Panc1 (cell line): ENCODE measurements around the gene KLHL12.

Experiments
- POLR2AphosphoS5 ChIP-seq: IDR thresholded peaks from 2 replicates; pipeline ENCODE4 v1.6.1; 2012; ENCODE audit warnings: mild to moderate bottlenecking, low read depth, low read length, moderate library complexity
- TF ChIP-seq, protein P1 (sequence below): fragments of 450-650 bp; IDR thresholded peaks from 2 replicates; pipeline ENCODE4 v1.5.1; 2017; ENCODE audit warnings: mild to moderate bottlenecking
- TF ChIP-seq, protein P2 (sequence below), 2 experiments: IDR thresholded peaks; 2 replicates each; pipeline ENCODE4 v1.6.1; 2011 to 2012; ENCODE audit warnings: low read depth in 2 of 2, control low read depth in 1 of 2, low read length in 1 of 2, mild to moderate bottlenecking in 1 of 2, moderate library complexity in 1 of 2; ENCODE audit not compliant: insufficient read depth in 1 of 2

DNA sequence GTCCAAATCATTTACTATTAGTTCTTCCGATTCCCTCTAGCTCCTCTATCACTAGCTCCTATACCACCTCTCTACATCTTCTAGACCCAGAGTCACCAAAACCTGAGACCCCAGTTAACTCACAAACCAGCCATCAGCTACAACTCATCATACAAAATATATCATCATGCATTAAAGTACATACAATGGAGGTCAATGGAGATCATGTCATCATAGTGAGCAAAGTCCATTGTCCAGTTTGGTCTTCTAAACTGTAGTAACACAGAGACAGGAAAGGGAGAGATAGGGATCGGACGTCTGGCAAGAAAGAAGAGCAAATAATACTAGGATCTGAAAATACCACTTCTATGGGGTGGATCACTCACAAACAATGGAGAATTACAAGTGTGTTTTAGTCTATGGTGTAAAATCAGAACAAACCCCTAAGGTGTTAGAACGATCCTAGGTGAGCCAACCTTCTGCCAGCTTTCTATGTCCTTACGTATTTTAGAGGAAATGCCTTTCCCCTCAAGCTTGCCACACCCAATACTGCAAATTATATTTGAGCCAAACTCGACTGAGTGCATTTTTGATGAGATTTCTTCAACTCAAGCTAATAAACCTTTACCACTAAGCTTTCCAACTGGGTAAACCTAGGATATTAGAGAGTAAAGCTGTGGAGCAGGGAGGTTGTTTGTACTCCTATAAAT lies 27.2 kb upstream of the KLHL12 start:
- TF ChIP-seq, protein P1, sequence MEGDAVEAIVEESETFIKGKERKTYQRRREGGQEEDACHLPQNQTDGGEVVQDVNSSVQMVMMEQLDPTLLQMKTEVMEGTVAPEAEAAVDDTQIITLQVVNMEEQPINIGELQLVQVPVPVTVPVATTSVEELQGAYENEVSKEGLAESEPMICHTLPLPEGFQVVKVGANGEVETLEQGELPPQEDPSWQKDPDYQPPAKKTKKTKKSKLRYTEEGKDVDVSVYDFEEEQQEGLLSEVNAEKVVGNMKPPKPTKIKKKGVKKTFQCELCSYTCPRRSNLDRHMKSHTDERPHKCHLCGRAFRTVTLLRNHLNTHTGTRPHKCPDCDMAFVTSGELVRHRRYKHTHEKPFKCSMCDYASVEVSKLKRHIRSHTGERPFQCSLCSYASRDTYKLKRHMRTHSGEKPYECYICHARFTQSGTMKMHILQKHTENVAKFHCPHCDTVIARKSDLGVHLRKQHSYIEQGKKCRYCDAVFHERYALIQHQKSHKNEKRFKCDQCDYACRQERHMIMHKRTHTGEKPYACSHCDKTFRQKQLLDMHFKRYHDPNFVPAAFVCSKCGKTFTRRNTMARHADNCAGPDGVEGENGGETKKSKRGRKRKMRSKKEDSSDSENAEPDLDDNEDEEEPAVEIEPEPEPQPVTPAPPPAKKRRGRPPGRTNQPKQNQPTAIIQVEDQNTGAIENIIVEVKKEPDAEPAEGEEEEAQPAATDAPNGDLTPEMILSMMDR = no peak
- TF ChIP-seq, protein P2, sequence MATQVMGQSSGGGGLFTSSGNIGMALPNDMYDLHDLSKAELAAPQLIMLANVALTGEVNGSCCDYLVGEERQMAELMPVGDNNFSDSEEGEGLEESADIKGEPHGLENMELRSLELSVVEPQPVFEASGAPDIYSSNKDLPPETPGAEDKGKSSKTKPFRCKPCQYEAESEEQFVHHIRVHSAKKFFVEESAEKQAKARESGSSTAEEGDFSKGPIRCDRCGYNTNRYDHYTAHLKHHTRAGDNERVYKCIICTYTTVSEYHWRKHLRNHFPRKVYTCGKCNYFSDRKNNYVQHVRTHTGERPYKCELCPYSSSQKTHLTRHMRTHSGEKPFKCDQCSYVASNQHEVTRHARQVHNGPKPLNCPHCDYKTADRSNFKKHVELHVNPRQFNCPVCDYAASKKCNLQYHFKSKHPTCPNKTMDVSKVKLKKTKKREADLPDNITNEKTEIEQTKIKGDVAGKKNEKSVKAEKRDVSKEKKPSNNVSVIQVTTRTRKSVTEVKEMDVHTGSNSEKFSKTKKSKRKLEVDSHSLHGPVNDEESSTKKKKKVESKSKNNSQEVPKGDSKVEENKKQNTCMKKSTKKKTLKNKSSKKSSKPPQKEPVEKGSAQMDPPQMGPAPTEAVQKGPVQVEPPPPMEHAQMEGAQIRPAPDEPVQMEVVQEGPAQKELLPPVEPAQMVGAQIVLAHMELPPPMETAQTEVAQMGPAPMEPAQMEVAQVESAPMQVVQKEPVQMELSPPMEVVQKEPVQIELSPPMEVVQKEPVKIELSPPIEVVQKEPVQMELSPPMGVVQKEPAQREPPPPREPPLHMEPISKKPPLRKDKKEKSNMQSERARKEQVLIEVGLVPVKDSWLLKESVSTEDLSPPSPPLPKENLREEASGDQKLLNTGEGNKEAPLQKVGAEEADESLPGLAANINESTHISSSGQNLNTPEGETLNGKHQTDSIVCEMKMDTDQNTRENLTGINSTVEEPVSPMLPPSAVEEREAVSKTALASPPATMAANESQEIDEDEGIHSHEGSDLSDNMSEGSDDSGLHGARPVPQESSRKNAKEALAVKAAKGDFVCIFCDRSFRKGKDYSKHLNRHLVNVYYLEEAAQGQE (IDR thresholded peaks at IDR 0.05; ENCODE audit: insufficient read depth in 1 of 2, low read depth in 2 of 2, low read length in 1 of 2) = no peak
- no peak for TF ChIP-seq POLR2AphosphoS5
